SH-SY5Y (cell line): ENCODE results near the gene GSG1L.

Source experiments
- GATA2 ChIP-seq: IDR thresholded peaks from 2 replicates; pipeline ENCODE4 v1.6.1; 2011; ENCODE audit warnings: mild to moderate bottlenecking, low read depth, low read length
- GATA3 ChIP-seq: IDR thresholded peaks from 2 replicates; pipeline ENCODE4 v1.6.1; 2011; ENCODE audit warnings: low read depth, mild to moderate bottlenecking, low read length, moderate library complexity

The GSG1L gene

DNA sequence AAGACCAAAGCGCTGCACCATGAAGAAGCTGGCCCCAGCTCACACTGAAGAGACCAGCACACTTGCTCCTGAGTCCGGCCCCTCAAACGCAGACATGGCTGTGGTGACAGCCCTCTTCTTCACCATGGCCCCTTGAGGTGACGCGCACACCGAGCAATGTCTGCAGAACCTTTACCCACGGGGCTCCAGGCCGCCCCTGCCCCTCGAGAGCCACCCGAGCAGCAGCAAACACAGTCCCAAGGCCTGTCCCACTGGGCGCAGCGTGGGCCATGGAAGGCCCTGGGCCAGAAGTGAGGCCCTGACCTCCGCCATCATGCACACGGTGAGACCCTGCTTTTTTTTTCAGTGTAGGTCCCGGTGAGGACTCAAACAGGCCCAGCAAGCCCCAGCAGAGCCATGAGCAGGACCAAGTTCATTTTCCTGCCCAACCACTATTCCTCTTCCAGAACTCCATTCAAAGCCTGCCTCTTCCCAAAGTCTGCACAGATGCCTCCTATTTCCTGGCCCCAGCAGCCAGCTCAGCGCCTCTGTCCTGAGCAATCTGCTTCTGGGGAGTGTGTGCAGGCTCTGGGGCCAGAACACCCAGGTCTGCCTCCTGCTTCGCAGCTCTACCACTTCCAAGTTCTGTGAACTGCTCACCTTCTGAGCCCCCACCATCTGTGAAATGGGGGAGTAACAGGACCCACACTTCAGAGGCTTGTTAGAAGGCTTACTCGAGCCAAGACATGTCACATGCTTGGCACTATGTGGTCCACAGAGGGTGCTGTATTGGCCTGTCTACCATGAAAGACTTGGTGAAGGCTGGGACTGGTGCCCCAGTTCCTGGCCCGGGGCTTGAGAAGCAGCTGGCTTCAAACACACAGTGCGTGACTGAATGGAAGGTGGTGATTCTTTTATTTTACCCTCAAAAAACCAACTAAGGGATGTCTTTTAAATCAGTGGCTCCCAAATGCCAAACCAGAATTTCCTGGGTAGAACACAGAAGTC, 35.7 kb upstream of the GSG1L start:
- no peak for TF ChIP-seq GATA2
- TF ChIP-seq GATA3: no peak

DNA sequence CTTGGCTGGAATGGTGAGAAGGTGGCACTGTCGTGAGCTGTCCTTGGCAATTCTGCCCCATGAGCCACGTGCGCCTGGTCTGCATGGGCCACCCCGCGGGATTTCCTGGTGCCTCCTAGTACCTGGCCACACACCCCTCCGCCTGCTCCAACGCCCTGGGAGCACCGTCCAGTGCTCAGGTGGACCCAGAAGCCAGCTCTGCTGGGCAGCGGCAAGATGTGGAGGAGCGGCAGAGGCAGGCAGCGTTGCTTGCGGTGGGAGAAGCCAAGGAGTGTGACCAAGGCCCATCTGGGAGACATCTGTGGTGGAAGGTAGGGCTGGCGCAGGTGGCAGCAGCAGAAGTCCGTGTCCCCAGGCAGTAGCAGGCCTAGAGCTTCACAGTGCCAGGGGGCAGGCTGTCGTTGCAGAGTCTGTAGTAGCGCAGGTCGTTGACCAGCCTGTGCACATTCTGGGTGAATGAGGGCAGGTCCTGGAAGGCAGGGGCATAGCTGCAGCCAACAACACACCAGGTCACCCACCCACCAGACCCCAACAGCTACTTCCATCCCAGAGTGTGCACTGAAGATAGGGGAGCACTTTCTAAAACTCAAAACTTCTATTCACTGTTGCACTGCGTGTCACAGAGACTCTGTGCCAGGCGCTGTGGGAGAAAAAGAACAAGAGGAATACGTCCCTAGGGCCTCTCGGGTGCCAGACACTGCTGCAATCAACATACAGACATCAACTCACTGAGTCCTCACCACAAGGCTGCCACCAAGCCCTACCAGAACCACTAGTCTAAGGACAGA, 34.9 kb upstream of the GSG1L start:
- no peak for TF ChIP-seq GATA3
- no peak for TF ChIP-seq GATA2

DNA sequence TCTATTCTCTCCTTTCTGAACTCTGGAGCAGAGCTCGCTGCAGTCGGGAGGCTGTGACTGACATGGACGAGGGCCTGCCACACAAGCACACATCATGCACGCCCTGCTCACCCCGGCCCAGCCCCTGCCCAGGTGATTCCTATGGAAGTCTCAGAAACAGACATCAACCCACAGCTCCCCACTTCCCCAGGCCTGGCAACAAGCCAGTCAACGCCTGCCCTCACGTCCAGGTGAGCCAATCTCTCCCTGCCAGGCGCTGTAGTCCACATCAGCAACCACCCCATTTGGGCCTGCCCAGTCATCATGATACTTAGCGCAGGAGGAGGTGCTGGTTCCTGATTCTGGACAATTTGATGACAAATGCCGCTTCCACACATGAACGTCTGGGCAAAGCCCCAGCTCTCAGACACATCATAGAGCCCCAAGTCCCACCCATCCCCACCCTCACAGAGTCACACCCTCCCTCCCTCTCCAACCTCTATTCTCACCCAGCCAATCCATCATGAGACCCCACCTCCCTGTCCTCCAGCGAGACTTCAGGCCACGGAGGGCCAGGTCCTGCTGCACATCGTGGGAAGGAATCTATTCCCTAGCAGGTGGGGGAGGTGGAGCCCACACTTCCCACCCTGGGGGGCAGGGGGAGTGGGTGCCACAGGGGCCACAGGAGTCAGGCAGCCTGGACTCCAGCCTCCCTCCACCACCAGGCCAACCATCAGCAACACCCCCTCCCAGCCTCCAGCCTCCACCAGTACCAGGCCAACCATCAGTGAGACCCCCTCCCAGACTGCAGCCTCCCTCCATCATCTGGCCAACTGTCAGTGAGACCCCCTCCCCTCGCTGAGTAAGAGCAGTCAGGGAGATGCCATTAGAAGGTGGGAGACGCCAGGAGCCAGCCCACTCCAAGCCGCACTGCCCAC, 33.7 kb upstream of the GSG1L start:
- no peak for TF ChIP-seq GATA3
- TF ChIP-seq GATA2: no peak

DNA sequence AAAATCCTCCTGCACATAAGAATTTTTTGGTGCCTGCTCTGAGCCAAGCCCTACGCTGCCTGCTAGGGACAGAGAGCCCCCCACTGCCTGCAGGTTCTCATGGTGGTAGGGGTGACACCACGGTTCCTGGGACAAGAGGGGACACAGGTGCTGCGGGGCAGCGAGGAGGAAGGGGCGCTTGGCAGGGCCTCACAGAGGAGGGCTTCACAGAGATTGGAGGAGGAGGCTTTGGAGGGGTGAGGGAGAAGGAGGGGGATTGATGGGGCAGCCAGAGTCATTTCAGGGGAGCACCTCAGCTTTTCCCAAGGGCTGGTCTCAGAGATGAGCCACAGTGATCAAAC, 29.8 kb upstream of the GSG1L start:
- TF ChIP-seq GATA3 (no peak), GATA2 (no peak)

DNA sequence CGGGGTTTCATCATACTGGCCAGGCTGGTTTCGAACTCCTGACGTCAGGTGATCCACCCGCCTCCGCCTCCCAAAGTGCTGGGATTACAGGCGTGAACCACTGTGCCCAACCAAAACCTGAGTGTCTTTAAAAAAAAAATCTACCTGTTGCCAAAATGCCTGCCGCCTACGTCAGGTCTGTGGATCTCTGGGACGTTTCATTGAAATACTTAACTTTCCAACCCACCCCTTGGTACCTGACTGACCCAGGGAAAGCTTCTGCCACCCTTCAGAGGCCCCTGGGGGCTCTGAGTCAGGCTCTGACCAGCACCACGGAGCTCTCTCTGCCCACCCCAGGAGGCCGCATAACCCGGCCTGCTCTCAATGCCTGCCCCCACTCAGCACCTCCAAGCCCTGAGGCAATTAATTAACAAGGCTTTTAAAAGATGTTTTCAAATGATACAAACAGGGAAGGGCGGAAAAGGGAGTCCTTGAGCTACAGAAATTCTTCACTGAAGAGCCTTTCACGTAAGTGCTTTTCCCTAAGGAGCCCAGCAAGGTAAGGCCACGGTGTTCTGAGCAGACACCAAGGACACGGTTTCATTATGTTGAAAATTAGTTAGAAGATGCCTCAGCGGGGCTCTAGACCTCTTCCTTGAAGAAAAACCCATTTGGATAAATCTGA, 29.3 kb upstream of the GSG1L start:
- TF ChIP-seq GATA3 (no peak), GATA2 (no peak)

DNA sequence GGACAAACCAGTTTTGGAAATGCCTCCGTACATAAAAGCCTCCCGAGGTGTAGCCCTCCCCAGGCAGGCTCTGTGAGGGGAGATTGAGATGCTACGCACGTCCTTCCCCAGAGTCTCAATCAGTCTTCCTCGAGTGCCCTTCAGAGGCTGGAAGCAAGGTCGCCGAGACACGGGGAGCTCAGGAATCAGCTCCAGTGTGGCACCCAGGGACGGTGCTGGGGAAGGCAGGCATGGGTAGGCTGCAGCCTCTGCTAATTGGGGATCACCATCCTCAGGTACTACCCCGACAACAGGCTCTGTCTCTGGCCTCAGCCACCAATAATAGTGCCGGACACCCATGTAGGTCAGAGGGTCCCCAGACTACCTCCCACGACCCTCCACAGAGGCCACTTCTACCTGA, 28.1 kb upstream of the GSG1L start:
- TF ChIP-seq GATA3: no peak
- no peak for TF ChIP-seq GATA2

DNA sequence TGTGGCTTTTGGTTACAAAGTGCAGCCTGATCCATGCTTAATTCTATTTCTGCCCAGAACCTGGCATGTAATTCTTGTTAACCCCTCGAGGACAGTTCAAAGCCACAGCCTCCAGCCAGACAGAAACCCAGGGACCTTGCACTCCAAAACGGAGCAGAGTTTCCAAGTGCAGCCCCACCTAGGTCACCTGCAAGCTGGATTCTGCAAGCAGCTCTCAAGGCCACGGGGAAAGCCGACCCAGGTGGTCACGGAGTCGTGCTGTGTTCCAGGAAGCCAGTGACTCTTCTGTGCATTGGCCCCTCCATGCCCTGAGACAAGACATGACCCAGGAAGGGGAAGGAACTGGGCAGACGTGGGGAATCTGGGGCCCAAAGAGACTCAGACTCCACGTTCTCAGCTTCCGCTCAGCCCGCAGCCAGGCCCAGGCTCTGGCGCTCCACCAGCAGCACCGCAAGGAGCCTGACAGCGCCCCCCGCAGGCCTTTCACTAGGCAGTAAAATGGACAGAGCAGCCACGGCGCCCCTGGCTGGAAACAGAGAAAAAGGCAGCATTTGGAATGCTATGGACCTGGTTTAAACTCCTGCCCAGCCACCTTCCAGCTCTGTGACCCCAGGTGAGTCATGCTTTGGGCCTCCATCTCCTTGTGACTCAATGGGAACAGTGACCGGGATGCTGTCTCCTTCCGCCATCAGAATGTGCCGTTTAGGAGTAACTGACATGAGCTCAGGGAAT, 27.3 kb upstream of the GSG1L start:
- no peak for TF ChIP-seq GATA3
- TF ChIP-seq GATA2: no peak

DNA sequence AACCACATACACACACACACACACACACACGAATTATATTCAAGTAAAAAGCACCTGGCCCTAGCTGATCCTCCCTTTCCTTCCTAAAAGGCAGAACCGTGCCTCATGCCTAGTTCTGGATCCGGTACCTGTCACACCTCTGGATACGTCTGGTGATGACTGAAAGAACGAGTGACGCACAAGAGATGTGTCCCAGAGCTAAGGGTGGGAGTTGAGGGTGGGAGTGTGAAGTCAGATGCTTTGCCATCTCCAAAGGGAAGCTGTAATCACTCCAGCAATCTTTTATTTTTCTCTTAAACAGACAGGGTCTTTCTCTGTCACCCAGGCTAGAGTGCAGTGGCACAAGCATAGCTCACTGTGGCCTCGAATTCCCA, 26.5 kb upstream of the GSG1L start:
- no peak for TF ChIP-seq GATA3
- no peak for TF ChIP-seq GATA2

DNA sequence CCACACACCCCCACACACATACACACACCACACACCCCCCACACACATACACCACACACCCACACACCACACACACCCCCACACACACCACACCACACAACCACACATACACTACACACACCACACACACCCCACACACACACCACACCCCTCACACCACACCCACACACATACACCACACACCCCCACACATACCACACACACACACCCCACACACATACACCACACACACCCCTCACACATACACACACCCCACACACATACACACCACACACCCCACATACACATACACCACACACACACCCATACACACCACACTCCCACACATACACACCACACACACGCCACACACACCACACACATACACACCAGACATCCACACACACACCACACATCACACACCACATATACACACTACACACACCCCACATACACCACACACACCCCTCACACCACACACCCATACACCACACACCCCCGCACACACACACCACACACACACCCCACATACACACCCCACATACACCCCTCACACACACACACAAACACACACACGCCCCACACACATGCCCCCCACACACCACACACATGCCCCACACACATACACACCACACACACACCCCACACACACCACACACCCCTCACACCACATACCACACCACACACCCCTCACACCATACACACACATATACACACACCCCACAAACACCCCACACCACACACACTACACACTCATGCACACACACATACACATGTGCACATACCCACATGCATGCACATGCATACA, 25.9 kb upstream of the GSG1L start:
- TF ChIP-seq GATA3 (no peak), GATA2 (no peak)

DNA sequence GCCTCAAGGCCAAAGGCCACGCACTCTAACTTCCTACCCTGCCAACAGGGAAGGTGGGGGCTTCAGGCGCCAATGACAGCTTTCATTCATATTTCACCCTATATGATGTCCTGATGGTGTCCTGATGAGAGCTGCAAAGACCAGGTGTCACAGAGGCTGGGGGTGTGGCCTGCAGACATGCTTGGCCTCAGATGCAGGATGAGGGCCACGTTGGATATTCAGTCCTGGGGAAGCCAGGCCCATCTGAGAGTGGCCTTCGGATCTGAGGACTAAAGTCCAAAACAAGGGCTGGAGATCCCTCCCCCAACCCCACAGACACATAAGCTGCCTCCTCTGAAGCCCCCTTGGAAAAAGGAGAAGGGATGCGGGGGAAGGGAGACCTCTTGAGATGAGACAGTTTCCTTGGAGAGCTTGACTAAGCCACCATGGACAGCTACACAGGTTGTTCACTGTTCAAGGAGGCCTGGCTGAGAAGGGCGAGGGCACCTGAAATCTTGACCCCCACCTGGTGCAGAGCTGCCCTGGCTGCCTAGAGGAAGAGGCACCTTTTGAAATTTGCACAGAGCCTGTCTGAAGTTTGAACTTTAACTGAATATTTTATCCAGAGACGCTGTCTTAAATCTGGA, 24.3 kb upstream of the GSG1L start:
- TF ChIP-seq GATA3: no peak
- no peak for TF ChIP-seq GATA2

DNA sequence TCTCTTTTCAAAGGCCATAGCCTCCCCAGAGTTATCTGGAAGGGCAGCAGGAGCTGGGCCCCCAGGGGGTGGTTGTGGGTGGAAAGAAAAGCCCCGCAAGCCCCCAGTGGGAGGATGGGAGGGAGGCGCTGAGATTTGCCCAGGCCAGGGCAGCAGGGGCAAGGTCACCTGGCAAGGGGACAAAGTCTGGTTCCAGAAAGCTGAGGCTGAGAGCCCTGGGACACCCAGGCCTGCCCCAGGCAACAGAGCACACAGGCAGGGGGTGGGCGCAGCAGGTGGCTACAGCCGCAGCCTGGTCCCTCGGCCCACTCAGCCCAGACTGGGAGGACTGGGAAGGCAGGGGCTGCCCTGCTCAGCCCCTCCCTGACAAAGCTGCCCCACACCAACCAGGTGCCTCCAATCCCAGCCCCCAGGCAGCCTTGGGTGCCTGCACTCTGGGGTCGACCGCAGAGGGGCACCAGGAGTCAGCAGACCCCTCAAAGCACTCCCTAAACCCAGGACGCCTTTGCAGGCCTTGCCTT, 23.7 kb upstream of the GSG1L start:
- no peak for TF ChIP-seq GATA2
- no peak for TF ChIP-seq GATA3

DNA sequence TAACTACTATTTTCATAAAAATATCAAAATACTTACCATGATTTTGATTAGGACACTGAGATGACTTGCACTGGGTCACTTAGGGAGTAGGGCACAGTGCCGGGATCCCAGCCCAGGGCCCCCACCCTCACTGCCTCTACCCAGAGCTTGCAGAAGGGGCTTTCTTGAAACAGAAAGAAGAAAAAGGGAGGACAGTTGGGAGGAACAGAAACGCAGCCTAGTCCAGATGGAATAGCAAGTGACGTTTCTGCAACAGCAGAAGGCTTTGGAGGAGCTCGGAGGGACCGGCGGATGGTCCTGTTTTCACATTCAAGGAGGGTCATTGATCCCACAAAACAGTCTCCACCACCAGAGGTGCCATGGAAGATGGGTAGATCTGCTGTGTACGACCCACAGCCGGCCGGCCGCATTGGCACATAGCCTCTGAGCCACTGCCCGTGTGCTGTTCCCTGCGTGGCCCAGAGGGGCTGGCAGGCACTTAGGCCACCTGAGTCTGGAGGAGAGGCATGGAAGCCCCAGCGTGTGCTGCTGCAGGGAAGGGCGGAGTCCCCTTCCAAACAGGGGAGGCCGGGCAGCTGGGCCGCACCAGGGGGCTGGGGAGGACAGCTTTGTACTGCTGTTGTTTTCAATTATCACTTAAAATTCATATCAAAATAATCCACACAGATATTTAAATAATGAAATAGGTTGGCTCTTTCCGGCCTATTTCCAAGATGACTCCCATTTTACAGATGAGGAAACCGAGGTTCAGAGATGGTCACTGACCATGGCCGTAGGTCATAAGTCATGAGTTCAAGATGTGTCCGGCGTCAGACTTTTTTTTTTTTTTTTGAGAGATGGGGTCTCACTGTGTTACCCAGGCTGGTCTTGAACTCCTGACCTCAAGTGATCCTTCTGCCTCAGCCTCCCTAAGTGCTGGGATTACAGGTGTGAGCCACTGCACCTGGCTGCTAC, 22.9 kb upstream of the GSG1L start:
- TF ChIP-seq GATA2 (no peak), GATA3 (no peak)
